ENCODE results near the gene NF1.
A peak's percentile ranks its signal among the peaks of the same experiment; 100 is the strongest.
"Not testable (repeated sequence)": the region's sequence is repeated elsewhere in the genome, so short reads cannot be mapped to it uniquely, and the experiment has no call there.

NF1 gene

GRCh38 chr17:31321481-31321880 lies 226.7 kb downstream of the NF1 start, which contains the start of gene EVI2A:
TSS of gene EVI2A (minus strand) at chr17:31321622. CDS start at chr17:31319013, 2,609 bp downstream.
- ATAC-seq (replicated peaks), result peak; percentile 84 to 87
- Mint-ChIP-seq H3K4me3 (peak within 1 kb of the TSS; percentile 78 to 82), H3K27me3 (no peaks in the 10 kb centered on the region), H3K36me3 (peaks cover 19 to 23% of the 10 kb centered on the region in 2 donors), H3K4me1 (peaks cover 14 to 29% of the 10 kb centered on the region in 2 donors), H3K27ac (peak within 1 kb of the TSS; percentile 96), H3K9me3 (no peaks in the 10 kb centered on the region)
- DNase-seq, result peak; percentile 71

- H3K4me1 Mint-ChIP-seq, result peaks cover 14 to 29% of the 10 kb centered on the region in 2 donors
- H3K27me3 Mint-ChIP-seq, result no peaks in the 10 kb centered on the region
- H3K9me3 Mint-ChIP-seq, result no peaks in the 10 kb centered on the region
- peaks cover 20 to 25% of the 10 kb centered on the region in 2 donors for H3K36me3 Mint-ChIP-seq
- DNase-seq (no peak), ATAC-seq (replicated peaks) (no peak)
- H3K27ac Mint-ChIP-seq, result peak overlapping the region; percentile 96
- H3K4me3 Mint-ChIP-seq, result peak overlapping the region; percentile 78 to 82
Measured at GRCh38 chr17:31321966-31322365, 227.2 kb downstream of the NF1 start.

GRCh38 chr17:31323551-31323950 lies 228.8 kb downstream of the NF1 start:
- DNase-seq (no peak), ATAC-seq (replicated peaks) (no peak)
- no peaks in the 10 kb centered on the region for H3K27me3 Mint-ChIP-seq
- H3K4me3 Mint-ChIP-seq, result no peak overlapping the region
- H3K9me3 Mint-ChIP-seq, result no peaks in the 10 kb centered on the region
- H3K4me1 Mint-ChIP-seq, result peaks cover 12 to 26% of the 10 kb centered on the region in 2 donors
- peaks cover 19 to 20% of the 10 kb centered on the region in 2 donors for H3K36me3 Mint-ChIP-seq
- peak overlapping the region; percentile 2 for H3K27ac Mint-ChIP-seq

GRCh38 chr17:31327534-31328159 lies 232.9 kb downstream of the NF1 start:
- Mint-ChIP-seq H3K4me1 (peaks cover 10 to 15% of the 10 kb centered on the region in 2 donors), H3K9me3 (no peaks in the 10 kb centered on the region), H3K27ac (no peak overlapping the region), H3K4me3 (no peak overlapping the region), H3K27me3 (no peaks in the 10 kb centered on the region), H3K36me3 (peaks cover 18 to 25% of the 10 kb centered on the region in 2 donors)
- ATAC-seq (replicated peaks) (no peak), DNase-seq (no peak)

GRCh38 chr17:31328160-31328535 lies 233.4 kb downstream of the NF1 start:
- H3K36me3 Mint-ChIP-seq, result peaks cover 18 to 25% of the 10 kb centered on the region in 2 donors
- H3K9me3 Mint-ChIP-seq, result no peaks in the 10 kb centered on the region
- DNase-seq, result no peak
- no peaks in the 10 kb centered on the region for H3K27me3 Mint-ChIP-seq
- peaks cover 10 to 15% of the 10 kb centered on the region in 2 donors for H3K4me1 Mint-ChIP-seq
- H3K27ac Mint-ChIP-seq, result no peak overlapping the region
- H3K4me3 Mint-ChIP-seq, result no peak overlapping the region
- ATAC-seq (replicated peaks), result no peak

DNA sequence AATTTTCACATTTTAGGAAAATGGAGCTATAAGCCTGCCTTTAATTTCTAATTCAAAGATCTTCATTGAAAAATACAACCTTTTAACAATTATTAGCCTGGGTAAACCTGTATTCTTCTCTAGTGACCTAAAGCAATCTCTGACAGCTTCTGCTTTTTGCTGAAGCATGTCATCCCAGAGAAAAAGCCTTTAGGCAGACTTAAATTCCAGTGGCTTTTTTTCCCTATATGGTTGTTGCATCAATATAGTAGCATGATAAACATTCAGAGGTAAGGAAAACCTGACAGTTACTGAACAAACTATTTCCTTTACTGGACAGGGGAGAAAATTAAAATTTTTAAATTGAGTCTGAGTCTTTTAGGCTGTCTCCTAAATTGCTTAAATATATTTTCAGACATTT lies 234.4 kb downstream of the NF1 start:
- DNase-seq (no peak), ATAC-seq (replicated peaks) (no peak)
- H3K27ac Mint-ChIP-seq, result no peak overlapping the region

DNA sequence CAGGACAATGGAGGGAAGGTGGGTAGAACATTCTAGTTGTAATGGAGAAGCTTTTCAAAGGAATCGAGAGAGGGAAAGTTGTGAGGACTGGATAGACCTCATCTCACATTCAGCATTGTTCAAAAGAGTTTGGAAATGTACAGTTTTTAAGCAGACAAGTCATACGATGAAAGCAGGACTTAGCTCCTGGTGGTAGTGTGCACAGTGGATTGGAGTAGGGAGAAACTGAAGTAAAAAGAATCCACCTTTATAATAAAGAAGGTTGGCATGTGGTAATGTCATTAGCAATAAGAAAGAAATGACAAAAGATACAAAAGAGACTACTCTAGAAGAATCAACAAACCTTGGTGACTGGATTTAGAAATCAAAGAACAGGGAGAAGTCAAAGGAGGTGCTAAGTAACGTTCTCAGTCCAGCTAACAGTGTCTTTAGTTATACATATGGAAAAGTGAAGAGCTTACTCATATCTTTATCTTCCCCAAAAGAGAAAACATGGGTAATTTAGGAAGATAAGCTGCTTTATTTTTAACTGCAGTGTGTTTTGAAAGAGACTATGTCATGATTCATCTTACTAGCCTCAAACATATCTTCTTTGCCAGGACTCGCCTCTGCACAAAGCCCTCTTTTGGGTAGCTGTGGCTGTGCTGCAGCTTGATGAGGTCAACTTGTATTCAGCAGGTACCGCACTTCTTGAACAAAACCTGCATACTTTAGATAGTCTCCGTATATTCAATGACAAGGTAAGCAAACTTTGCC lies 245.3 kb downstream of the NF1 start:
- Mint-ChIP-seq H3K27ac (no peak overlapping the region), H3K4me1 (no peaks in the 10 kb centered on the region), H3K36me3 (peaks cover 9 to 20% of the 10 kb centered on the region in 2 donors), H3K27me3 (no peaks in the 10 kb centered on the region), H3K9me3 (no peaks in the 10 kb centered on the region), H3K4me3 (no peak overlapping the region)
- ATAC-seq (replicated peaks) (no peak), DNase-seq (no peak)

More for the DNA sequence above, 234.4 kb downstream of the NF1 start:
- peaks cover 7 to 8% of the 10 kb centered on the region in 2 donors for H3K4me1 Mint-ChIP-seq
- H3K36me3 Mint-ChIP-seq, result peaks cover 18 to 25% of the 10 kb centered on the region in 2 donors
- no peak overlapping the region for H3K4me3 Mint-ChIP-seq
- H3K27me3 Mint-ChIP-seq, result no peaks in the 10 kb centered on the region
- H3K9me3 Mint-ChIP-seq, result no peaks in the 10 kb centered on the region

GRCh38 chr17:31345191-31345747 lies 250.5 kb downstream of the NF1 start:
- H3K27ac Mint-ChIP-seq; H3K4me1 Mint-ChIP-seq; H3K4me3 Mint-ChIP-seq; DNase-seq; ATAC-seq (replicated peaks); H3K9me3 Mint-ChIP-seq; H3K27me3 Mint-ChIP-seq: not testable (repeated sequence)
- peaks cover 9 to 24% of the 10 kb centered on the region in 2 donors for H3K36me3 Mint-ChIP-seq

DNA sequence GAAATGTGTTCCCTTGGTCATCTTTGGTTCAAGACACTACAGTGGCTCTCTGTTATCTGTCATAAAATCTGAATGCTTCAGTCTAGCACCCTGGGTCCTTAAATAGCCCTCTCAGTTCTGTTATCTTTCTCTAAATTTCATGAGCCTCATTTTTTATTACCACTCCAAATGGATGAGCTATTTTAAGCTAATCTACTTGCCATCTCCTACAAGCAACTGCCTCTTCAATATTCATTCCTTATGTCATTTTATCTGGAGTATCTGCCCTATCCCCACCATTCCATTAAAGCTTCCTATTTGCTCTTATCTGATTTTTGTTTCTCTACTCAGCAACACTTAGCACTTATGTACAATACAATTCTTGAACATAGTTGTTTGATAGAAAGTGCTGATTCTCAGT lies 254.7 kb downstream of the NF1 start:
- Mint-ChIP-seq H3K36me3 (peaks cover 16 to 28% of the 10 kb centered on the region in 2 donors), H3K27ac (no peak overlapping the region), H3K4me1 (no peaks in the 10 kb centered on the region), H3K27me3 (no peaks in the 10 kb centered on the region), H3K4me3 (no peak overlapping the region), H3K9me3 (no peaks in the 10 kb centered on the region)
- ATAC-seq (replicated peaks) (no peak), DNase-seq (no peak)

GRCh38 chr17:31355935-31356334 lies 261.2 kb downstream of the NF1 start:
- Mint-ChIP-seq H3K9me3 (no peaks in the 10 kb centered on the region), H3K36me3 (peaks cover 29 to 46% of the 10 kb centered on the region in 2 donors), H3K27me3 (no peaks in the 10 kb centered on the region), H3K4me3 (no peak overlapping the region), H3K4me1 (no peaks in the 10 kb centered on the region), H3K27ac (no peak overlapping the region)
- DNase-seq (no peak), ATAC-seq (replicated peaks) (no peak)

GRCh38 chr17:31357091-31357490 lies 262.3 kb downstream of the NF1 start:
- no peaks in the 10 kb centered on the region for H3K4me1 Mint-ChIP-seq
- peaks cover 32 to 46% of the 10 kb centered on the region in 2 donors for H3K36me3 Mint-ChIP-seq
- ATAC-seq (replicated peaks) (no peak), DNase-seq (no peak)
- H3K4me3 Mint-ChIP-seq, result no peak overlapping the region
- H3K9me3 Mint-ChIP-seq, result no peaks in the 10 kb centered on the region
- H3K27ac Mint-ChIP-seq, result no peak overlapping the region
- no peaks in the 10 kb centered on the region for H3K27me3 Mint-ChIP-seq

GRCh38 chr17:31357839-31358394 lies 263.1 kb downstream of the NF1 start:
- ATAC-seq (replicated peaks) (no peak), DNase-seq (no peak)
- Mint-ChIP-seq H3K4me1 (no peaks in the 10 kb centered on the region), H3K27me3 (no peaks in the 10 kb centered on the region), H3K9me3 (no peaks in the 10 kb centered on the region), H3K4me3 (no peak overlapping the region), H3K36me3 (peaks cover 32 to 49% of the 10 kb centered on the region in 2 donors), H3K27ac (no peak overlapping the region)

DNA sequence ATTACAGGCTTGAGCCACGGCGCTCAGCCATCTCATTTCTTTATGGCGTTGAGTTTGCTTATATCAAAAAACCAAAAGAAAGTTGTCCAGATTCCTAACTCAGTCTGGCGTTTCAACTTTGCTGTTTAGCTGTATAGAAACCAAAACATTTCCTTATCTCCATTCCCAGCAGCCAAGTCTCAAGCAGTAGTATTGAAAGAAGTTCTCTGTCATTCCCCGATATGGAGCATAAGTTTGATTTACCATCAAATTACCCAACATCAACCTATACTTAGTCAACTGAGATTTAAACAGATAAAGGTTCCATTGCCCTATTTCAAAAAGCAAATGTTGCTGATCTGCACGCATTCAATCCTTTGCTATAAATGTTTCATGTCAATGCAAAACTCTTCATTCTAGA lies 269.2 kb downstream of the NF1 start:
- H3K9me3 Mint-ChIP-seq, result no peaks in the 10 kb centered on the region
- no peak overlapping the region for H3K27ac Mint-ChIP-seq
- no peak overlapping the region for H3K4me3 Mint-ChIP-seq
- H3K27me3 Mint-ChIP-seq, result no peaks in the 10 kb centered on the region
- DNase-seq (no peak), ATAC-seq (replicated peaks) (no peak)
- H3K4me1 Mint-ChIP-seq, result no peaks in the 10 kb centered on the region
- H3K36me3 Mint-ChIP-seq, result peaks cover 29 to 38% of the 10 kb centered on the region in 2 donors

GRCh38 chr17:31366088-31366487 lies 271.3 kb downstream of the NF1 start:
- H3K4me3 Mint-ChIP-seq, result no peak overlapping the region
- H3K9me3 Mint-ChIP-seq, result no peaks in the 10 kb centered on the region
- ATAC-seq (replicated peaks) (no peak), DNase-seq (no peak)
- H3K36me3 Mint-ChIP-seq, result peaks cover 18 to 22% of the 10 kb centered on the region in 2 donors
- H3K4me1 Mint-ChIP-seq, result peaks cover 5 to 12% of the 10 kb centered on the region in 2 donors
- H3K27me3 Mint-ChIP-seq, result no peaks in the 10 kb centered on the region
- H3K27ac Mint-ChIP-seq, result no peak overlapping the region

Measured in stimulated activated naive B cell treated with anti-CD40 and anti-IgM and Interleukin-4, amounts not matched to agents 10 μg/mL and 1 μg/mL and 100 μg/mL, for 72 hours (primary cell).